ENCODE results near the gene HSPBP1. TPM values are rescaled to one million over a fixed set of nuclear protein-coding genes. Genes with fewer than 3 reads are reported as not detected.

The HSPBP1 gene
- total and polyA plus RNA-seq, 9 of the 15 experiments (the other 6 are each of a cell fraction or from before 2014, with no cell fraction given), result 0.83 to 81.3 (median 21.8) TPM

- TF ChIP-seq ZBTB33 (CRISPR knock-in tag; IDR thresholded peaks at IDR 0.05) (0 out of 2 replicates have a peak, but pooled peaks have one; percentile 12), ESRRB (CRISPR knock-in tag; IDR thresholded peaks at IDR 0.05; ENCODE audit: borderline replicate concordance) (no peak), ZNF639 (CRISPR knock-in tag; conservative IDR thresholded peaks at IDR 0.05 in 1 of 2, IDR thresholded peaks at IDR 0.05 in 1 of 2) (no peak), BRD9 (IDR thresholded peaks at IDR 0.05; ENCODE audit: low read depth, partially characterized antibody) (peak; percentile 66), XRCC5 (IDR thresholded peaks at IDR 0.05; ENCODE audit: low read depth, low read length) (peak; percentile 66; the same call in 1 of the 2 replicates), RAD51 (IDR thresholded peaks at IDR 0.05; ENCODE audit: borderline replicate concordance, low read depth) (no peak), BHLHE40 (IDR thresholded peaks at IDR 0.05; ENCODE audit: low read length) (peak; percentile 86), ELF4 (CRISPR knock-in tag; IDR thresholded peaks at IDR 0.05) (no peak), CREM (IDR thresholded peaks at IDR 0.05; ENCODE audit: low read depth) (peak; percentile 44; the same call in 1 of the 2 replicates), VEZF1 (CRISPR knock-in tag; IDR thresholded peaks at IDR 0.05) (no peak), MEIS2 (IDR thresholded peaks at IDR 0.05; ENCODE audit: partially characterized antibody) (peak; percentile 55), HMBOX1 (IDR thresholded peaks at IDR 0.05) (no peak), NR3C1 (CRISPR knock-in tag; IDR thresholded peaks at IDR 0.05) (no peak), GABPA (tag; conservative IDR thresholded peaks at IDR 0.05; ENCODE audit: low read depth) (no peak), ILF3 (IDR thresholded peaks at IDR 0.05; ENCODE audit: borderline replicate concordance) (no peak), ZEB2 (IDR thresholded peaks at IDR 0.05) (0 out of 2 replicates have a peak, but pooled peaks have one; percentile 36), ATF1 (CRISPR knock-in tag; IDR thresholded peaks at IDR 0.05) (no peak), ATF1 (tag; IDR thresholded peaks at IDR 0.05) (peak; percentile 39; the same call in 1 of the 2 replicates), GTF2A2 (tag; IDR thresholded peaks at IDR 0.05) (no peak), CHD2 (IDR thresholded peaks at IDR 0.05; ENCODE audit: low read depth, low read length) (no peak), MYC (IDR thresholded peaks at IDR 0.05; ENCODE audit: low read depth, low read length) (no peak; the same call in 1 of the 2 replicates), MYC (CRISPR knock-in tag; IDR thresholded peaks at IDR 0.05; ENCODE audit: borderline replicate concordance, low read depth) (no peak)
These were observed 67.5 kb downstream of the HSPBP1 start (continued) for GRCh38 chr19:55212447-55212846.
